Effector CD8-positive, alpha-beta T cell (primary cell): Measurements from ENCODE around the gene CCDC107.
A peak's percentile ranks its signal among the peaks of the same experiment; 100 is the strongest.
"Not testable (repeated sequence)": the region's sequence is repeated elsewhere in the genome, so short reads cannot be mapped to it uniquely, and the experiment has no call there.

Source experiments
- DNase-seq: peaks from one replicate; lab custom pipeline; 2025; lab: John Stamatoyannopoulos, UW

The CCDC107 gene

DNA sequence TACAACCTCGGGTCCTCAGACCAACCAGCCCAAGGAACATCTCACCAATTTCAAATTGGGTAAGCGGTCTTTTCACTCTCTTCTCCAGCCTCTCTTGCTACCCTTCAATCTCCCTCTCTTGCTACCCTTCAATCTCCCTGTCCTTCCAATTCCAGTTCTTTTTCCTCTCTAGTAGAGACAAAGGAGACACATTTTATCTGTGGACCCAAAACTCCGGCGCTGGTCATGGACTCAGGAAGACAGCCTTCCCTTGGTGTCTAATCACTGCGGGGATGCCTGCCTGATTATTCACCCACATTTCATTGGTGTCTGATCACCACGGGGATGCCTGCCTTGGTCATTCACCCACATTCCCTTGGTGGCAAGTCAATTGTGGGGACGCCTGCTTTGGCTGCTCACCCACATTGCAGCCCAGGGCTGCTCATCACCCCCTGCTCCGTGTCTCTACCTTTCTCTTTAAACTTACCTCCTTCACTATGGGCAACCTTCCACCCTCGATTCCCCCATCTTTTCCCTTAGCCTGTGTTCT lies 20.6 kb upstream of the CCDC107 start:
- DNase-seq = not testable (repeated sequence)

- not testable (repeated sequence) for DNase-seq
These were observed 19.3 kb upstream of the CCDC107 start for GRCh38 chr9:35638751-35639150.

DNA sequence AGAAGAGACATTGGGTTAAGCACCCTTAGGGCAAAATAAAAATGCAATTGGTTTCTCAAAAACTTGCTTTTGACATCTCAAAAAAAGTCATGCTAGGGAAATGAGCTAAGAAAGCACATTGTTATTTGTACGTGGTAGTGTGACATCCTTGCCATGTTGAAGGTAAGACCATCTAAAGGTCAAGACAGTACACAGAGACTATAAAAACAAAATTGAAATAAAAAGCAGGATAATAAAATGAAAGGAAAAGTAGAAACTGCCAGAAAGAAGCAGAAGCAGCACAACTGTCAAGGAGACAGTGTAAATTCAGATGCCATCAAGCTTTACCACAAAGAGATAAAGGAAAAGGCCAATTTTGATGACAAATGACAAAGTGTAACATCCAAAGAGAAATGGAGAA lies 18.9 kb upstream of the CCDC107 start:
- DNase-seq = not testable (repeated sequence)

DNA sequence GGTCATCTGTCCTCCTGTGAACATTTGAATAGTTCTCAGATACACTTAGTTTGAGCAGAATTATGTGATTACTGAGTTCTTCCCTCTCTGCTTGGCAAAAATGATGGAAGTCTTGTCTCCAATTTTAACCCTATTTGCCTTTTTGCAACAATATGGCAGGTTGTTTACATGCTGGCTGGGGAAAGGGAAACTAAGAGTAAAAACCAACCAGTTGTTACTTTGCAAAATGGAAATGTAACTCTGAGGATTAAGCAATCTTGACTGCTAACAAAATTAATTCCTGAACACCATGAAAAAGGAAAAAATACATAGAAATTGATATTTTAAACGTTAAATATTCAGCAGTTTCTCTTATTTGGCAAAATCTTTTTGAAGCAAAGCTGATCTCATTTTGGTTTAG lies 18.5 kb upstream of the CCDC107 start:
- no peak for DNase-seq

DNA sequence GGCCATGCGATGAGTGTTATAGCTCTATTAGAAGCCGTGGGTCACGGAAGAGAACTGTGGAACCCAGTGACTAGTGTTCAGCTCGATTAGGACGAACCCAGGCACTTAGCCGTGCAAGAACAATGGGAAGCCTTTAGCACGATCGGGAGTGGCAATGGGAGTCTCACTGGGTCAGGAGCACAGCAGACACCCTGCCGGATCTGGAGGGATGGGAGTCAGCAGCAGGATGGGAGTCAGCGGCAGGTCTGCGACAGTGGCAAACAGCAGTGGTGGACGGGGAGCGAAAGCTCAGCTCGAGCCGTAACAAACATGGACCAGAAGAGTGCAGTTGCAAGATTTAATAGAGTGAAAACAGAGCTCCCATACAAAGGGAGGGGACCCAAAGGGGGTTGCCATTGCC lies 17.7 kb upstream of the CCDC107 start:
- not testable (repeated sequence) for DNase-seq

DNA sequence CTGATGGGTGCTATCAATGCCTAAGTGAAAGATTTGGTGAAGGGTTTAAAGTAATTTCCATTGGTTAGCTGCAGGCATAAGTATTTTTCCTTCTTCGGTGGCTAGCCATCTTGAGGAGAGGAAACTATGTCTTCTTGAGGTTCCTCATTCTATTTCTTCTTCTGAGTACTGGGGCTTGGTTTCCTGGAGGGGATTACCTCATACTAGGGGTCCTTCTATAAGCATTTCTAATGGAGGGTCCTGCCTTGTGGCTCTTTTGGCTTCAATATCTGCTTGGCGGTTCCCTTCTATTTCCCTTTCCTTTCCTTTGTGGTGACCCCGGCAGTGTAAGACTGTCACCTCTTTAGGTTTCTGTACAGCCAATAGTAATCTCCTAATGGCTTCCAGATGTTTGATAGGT lies 16.6 kb upstream of the CCDC107 start:
- DNase-seq = not testable (repeated sequence)

- DNase-seq = no peak
These were observed 15.0 kb upstream of the CCDC107 start for GRCh38 chr9:35643046-35643445.

DNA sequence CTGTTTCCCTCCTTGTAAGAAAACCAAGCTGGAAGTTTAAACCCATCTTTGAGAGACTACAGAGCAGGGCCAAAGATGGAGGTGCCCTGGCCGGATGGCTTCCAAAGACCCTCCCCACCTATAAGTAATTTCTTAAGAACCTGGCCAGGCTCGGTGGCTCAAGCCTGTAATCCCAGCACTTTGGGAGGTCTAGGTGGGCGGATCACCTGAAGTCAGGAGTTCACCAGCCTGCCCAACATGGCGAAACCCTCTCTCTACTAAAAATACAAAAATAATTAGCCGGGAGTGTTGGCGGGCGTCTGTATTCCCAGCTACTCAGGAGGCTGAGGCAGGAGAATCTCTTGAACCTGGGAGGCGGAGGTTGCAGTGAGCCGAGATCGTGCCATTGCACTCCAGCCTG lies 12.4 kb upstream of the CCDC107 start:
- DNase-seq = not testable (repeated sequence)

DNA sequence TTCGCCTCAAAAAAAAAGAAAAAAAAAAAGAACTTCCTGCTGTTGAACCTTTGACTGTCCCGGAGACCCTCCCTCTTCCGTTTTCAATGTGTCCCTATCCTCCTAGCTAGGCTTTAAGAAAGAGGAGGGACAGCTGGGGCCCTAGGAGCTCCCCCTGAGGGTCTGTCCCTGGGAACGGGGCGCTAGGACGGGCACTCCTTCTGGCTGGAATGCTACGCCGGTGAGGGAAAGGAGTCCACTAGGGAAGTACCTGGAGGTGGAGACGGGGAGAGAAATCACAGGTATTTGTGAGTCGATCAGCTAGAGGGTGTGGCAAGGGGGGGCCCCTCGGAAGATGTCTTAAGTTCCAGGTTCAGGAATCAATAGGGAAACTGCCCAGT lies 11.9 kb upstream of the CCDC107 start:
- DNase-seq = no peak

DNA sequence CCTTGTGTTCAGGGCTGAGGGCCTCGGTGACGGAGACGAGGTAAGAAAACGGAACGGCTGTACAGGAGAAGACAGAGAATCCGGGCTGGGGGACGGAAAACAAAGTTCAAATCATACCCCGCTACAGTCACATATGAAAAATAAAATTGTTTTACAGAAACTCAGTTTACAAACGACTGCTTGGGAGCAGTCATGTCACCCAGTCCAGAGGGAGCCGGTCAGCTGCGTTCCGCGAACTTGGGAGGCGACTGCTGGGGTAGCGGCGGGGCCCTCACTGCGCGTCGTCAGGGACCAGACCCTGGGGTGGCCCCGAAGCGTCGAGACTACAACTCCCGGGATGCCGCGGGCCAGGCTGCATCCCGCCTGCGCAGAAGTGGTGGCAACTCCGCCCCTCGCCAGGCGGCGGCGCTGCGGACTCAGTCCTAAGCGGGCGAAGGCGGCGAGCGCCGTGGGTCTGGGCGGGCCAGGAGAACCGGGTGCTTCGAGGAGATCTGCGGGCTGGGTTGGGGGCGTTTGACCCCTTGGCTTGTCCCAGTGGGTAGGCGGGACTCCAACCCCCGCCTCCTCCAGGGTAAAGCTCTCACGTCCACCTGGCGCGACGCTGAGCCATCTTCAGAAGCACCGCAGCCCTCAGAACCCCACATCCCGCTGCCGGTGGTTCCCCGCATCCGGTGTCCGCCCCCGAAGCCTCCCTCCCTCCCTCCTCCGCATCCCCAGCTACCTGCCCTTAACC lies 11.4 kb upstream of the CCDC107 start:
- peak; percentile 87 for DNase-seq

- DNase-seq = peak; percentile 15
These were observed 8.4 kb upstream of the CCDC107 start for GRCh38 chr9:35649431-35650340.

DNA sequence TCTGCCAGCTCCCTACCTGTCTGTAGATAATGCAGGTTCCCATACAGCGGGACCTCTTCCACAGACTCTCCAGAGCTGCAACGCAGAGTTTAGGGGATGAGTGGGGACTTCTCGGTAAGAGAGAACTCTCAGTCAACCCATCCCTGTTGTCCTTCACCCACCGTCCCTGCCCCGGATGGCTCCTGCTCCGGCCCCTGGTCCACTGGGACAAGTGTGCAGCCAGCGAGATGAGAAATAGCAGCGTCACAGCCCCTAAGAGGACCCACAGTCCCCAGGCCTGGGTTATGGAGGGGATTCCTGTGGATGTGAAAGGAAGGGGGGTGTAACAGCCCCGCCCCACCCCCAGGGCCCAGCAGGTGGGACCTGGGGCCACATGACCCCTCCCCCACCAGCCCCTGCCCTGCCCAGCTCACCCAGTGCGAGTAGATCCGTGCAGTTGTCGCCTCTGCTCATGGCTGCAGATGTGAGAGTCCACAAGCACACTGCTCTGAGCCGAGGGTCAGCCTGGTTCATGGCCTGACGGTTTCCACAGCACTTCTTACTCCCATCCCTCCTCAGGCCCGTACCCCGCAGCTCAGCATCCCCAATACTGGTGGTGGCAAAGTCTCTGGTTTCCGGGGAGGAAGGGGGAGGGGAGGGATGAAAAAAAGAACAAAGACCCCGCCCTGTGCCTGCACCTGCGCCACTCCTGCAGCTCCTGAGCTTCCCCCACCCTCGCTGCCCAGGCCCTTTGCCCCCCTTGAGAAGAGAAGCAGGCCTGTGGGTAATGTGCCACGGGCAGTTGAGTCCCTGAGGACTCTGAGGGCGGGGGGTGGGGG lies 7.5 kb upstream of the CCDC107 start, which contains the start of gene SIT1:
TSS of gene SIT1 (minus strand) at position 591 of the 818 bp plus-strand sequence. CDS start at position 513, 78 bp downstream.
- peak; percentile 22 for DNase-seq

GRCh38 chr9:35651956-35652828 lies 5.9 kb upstream of the CCDC107 start:
- DNase-seq = no peak

DNA sequence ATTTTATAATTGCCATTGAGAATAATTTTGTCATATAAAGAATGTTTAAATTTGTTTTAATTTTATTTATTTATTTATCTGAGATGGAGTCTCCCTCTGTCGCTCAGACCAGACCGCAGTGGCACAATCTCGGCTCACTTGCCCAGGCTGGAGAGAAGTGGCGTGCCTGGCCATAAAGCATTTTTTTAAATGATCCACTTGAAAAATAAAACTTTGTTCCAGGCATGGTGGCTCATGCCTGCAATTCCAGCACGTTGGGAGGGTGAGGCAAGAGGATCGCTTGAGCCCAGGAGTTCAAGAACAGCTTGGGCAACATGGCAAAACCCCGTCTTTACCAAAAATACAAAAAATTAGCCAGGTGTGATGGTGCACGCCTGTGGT lies 5.3 kb upstream of the CCDC107 start:
- DNase-seq = no peak

GRCh38 chr9:35653611-35654010 lies 4.5 kb upstream of the CCDC107 start:
- DNase-seq = no peak

DNA sequence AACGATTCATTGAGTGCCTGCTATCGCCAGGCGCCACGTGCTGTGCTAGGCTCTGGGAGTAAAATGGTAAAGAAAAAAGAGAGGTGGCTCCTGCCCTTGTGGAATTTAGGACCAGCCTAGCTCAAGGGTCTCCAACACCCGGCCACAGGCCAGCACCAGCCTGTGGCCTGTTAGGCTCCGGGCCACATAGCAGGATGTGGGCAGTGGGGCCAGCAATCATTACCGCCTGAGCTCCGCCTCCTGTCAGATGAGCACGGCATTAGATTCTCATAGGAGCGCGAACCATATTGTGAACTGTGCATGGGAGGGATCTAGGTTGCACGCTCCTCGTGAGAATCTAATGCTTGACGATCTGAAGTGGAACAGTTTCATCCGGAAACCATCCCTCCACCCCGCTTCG lies 1.7 kb upstream of the CCDC107 start:
- DNase-seq = no peak

GRCh38 chr9:35656831-35657545 lies 1.1 kb upstream of the CCDC107 start:
- DNase-seq = no peak

GRCh38 chr9:35657546-35658136 lies 451 bp upstream of the CCDC107 start, which contains the start of gene RMRP:
RMRP (minus strand) TSS chr9:35658019.
- peak; percentile 87 for DNase-seq

- no peak for DNase-seq
These were observed 802 bp downstream of the CCDC107 start for GRCh38 chr9:35658968-35659220.

GRCh38 chr9:35659340-35659739 lies 1.2 kb downstream of the CCDC107 start:
- DNase-seq = no peak
